GM18508 (cell line): ENCODE data around the gene FAM193A.
"Not testable (repeated sequence)": the region's sequence is repeated elsewhere in the genome, so short reads cannot be mapped to it uniquely, and the experiment has no call there.

Source experiments
- ATAC-seq: cut with Tn5 transposase; IDR thresholded peaks from one replicate; pipeline ENCODE4 v1.9.1; 2021; ENCODE audit warnings: moderate number of reproducible peaks; ENCODE audit not compliant: insufficient read depth, unreplicated experiment

FAM193A gene

GRCh38 chr4:2572866-2573265 lies 36.4 kb downstream of the FAM193A start:
- no peak for ATAC-seq

GRCh38 chr4:2574009-2574408 lies 37.6 kb downstream of the FAM193A start:
- no peak for ATAC-seq

- ATAC-seq, result no peak
These were observed 38.4 kb downstream of the FAM193A start for GRCh38 chr4:2574863-2575262.

GRCh38 chr4:2576290-2576689 lies 39.8 kb downstream of the FAM193A start:
- no peak for ATAC-seq

- ATAC-seq, result no peak
These were observed 41.7 kb downstream of the FAM193A start for GRCh38 chr4:2578106-2578505.

GRCh38 chr4:2579910-2580309 lies 43.5 kb downstream of the FAM193A start:
- no peak for ATAC-seq

- no peak for ATAC-seq
These were observed 46.6 kb downstream of the FAM193A start for GRCh38 chr4:2583092-2583491.

- ATAC-seq, result no peak
These were observed 47.1 kb downstream of the FAM193A start for GRCh38 chr4:2583517-2583916.

- no peak for ATAC-seq
These were observed 50.1 kb downstream of the FAM193A start for GRCh38 chr4:2586502-2586901.

- no peak for ATAC-seq
These were observed 50.9 kb downstream of the FAM193A start for GRCh38 chr4:2587213-2587823.

- ATAC-seq, result no peak
These were observed 51.8 kb downstream of the FAM193A start for GRCh38 chr4:2588259-2588658.

GRCh38 chr4:2591189-2591588 lies 54.7 kb downstream of the FAM193A start:
- no peak for ATAC-seq

GRCh38 chr4:2592014-2592413 lies 55.6 kb downstream of the FAM193A start:
- ATAC-seq, result not testable (repeated sequence)

- ATAC-seq, result no peak
These were observed 56.1 kb downstream of the FAM193A start for GRCh38 chr4:2592572-2592971.

GRCh38 chr4:2593003-2593402 lies 56.6 kb downstream of the FAM193A start:
- no peak for ATAC-seq

- ATAC-seq, result no peak
These were observed 59.0 kb downstream of the FAM193A start for GRCh38 chr4:2595436-2595835.

- no peak for ATAC-seq
These were observed 59.6 kb downstream of the FAM193A start for GRCh38 chr4:2595952-2596552.

- ATAC-seq, result no peak
These were observed 60.2 kb downstream of the FAM193A start for GRCh38 chr4:2596611-2597010.

- ATAC-seq, result no peak
These were observed 62.3 kb downstream of the FAM193A start for GRCh38 chr4:2598511-2599303.

- ATAC-seq, result no peak
These were observed 62.8 kb downstream of the FAM193A start for GRCh38 chr4:2599304-2599654.

- ATAC-seq, result no peak
These were observed 64.4 kb downstream of the FAM193A start for GRCh38 chr4:2600878-2601277.

- ATAC-seq, result no peak
These were observed 68.2 kb downstream of the FAM193A start for GRCh38 chr4:2604614-2605013.
